ENCODE data around the gene USH2A.
"Not testable (repeated sequence)": the region's sequence is repeated elsewhere in the genome, so short reads cannot be mapped to it uniquely, and the experiment has no call there.

The USH2A gene

DNA sequence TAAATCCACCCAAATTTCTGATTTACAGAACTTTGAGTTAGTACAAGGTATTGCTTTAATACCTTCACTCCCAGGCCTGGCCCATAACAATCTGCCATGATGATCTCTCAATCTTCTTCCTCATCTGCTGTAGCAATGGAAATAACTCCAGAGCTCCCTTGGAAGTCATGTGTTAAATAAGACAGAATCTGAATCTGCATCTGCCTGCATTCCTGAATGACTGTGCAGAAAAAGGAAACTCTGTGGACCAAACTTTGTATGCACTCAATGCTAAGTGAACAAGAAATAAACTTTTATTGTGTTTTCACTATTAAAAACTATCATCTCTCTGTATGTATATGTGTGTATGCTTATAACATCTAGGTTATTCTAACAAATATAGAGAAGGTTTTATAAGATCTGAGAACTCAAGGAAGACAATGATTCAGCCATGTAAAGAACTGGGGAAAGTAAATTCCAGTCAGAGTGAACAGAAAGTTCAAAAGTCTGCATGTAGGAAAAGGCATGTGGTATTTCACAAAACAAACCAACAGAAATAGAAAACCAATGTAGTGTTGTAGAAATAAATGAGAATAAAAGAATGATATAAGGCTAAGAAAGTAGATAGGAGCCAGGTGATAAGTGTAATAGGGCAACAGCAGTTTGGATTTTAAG, 390.2 kb downstream of the USH2A start:
- no peak for DNase-seq

DNA sequence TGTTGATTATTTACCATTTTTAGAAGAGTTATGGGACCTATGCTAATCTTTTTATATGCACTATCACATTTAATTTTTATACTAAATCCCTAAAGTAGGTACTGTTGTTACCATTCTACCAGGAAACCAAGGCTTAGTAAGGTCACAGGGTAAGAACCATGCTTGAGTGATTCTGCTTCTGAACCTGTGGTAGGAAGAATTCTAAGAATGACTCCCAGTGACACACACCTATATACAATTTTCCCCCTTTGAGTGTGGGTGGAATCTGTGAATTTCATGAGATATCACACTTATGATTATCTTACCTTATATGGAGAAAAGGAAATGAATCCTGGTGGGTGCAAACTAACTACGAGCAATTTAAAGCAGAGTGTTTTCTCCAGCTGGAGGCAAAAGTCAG, 391.0 kb downstream of the USH2A start:
- no peak for DNase-seq

DNA sequence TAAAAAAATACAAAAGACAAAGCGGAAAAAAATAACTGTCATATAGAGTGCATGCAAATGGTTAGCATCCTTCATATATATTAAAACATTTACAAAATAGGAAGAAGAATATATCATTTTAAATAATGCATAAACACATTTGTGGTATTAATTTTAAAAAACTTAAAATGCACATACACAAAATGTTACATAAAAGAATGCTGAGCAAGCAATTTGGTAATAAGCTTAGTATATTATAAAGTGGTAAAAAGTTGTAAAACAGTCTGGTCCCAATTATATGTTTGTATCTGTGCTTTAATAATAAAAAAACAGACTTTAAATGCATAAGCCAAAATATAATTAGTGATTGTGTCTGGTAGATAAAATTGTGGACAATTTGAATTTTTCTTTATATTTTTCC, 394.6 kb downstream of the USH2A start:
- DNase-seq = no peak

GRCh38 chr1:216024546-216024945, 398.7 kb downstream of the USH2A start:
- no peak for DNase-seq

GRCh38 chr1:216020743-216021345, 402.4 kb downstream of the USH2A start:
- DNase-seq = no peak

- DNase-seq = no peak
Measured at GRCh38 chr1:216015116-216015515, 408.1 kb downstream of the USH2A start.

DNA sequence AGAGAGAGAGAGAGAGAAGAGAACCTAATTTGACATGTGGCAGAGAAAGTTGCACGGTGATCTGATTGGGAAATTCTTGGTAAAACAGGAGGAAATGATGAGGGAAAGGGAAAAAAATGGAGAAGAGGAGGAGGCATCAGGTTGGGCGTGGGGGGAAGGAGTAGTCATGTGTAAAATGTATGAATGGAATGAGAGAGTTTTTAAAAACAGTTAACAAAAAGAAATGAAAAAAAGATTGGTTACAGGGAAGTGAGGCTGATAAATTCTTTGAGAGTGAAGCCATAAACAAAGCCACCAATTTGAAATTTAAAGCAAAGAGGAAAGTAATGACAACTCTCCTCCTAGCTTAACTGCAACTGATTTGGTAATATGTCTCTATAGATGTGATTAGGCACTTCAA, 409.2 kb downstream of the USH2A start:
- no peak for DNase-seq

- not testable (repeated sequence) for DNase-seq
Measured at GRCh38 chr1:216009456-216009855, 413.8 kb downstream of the USH2A start.

GRCh38 chr1:216005916-216006315, 417.3 kb downstream of the USH2A start:
- DNase-seq = no peak

GRCh38 chr1:215992620-215993019, 430.6 kb downstream of the USH2A start:
- DNase-seq = no peak

- no peak for DNase-seq
Measured at GRCh38 chr1:215987092-215987875, 436.0 kb downstream of the USH2A start.

DNA sequence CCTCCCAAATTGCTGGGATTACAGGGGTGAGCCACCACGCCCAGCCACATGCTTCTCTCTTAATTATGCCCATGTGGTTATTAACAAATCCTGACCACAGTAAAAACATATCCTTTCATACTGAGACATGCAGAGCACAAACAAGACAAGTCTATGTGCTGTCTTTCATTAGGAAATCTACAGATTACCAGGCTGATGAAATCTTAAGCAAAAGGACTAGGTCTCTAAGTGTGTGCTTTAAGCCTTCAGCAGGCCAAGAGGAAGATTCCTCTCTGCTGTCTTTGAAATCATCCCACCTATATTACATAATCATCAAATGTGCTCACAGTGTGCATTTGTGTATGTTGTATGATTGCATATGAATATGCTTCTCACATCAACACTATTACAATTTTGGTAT, 436.8 kb downstream of the USH2A start:
- no peak for DNase-seq

DNA sequence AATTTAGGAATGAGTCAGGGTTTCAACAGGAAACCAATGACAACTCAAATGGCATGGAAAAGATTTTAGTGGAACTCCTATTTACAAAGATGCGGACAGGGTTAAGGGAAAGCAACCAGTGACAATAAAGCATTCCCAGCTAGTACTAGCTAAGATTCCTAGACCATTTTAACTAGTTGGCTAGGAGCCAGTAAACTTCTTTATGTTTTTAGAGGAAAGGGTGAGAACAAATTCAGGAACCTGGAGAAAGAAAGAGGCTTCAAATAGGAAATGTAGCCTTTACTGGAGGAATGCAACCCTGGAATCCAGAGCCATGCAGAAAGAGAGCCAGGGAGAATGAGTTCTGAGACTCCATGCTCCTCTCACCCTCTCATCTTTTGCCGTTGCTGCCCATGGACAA, 439.6 kb downstream of the USH2A start:
- no peak for DNase-seq

DNA sequence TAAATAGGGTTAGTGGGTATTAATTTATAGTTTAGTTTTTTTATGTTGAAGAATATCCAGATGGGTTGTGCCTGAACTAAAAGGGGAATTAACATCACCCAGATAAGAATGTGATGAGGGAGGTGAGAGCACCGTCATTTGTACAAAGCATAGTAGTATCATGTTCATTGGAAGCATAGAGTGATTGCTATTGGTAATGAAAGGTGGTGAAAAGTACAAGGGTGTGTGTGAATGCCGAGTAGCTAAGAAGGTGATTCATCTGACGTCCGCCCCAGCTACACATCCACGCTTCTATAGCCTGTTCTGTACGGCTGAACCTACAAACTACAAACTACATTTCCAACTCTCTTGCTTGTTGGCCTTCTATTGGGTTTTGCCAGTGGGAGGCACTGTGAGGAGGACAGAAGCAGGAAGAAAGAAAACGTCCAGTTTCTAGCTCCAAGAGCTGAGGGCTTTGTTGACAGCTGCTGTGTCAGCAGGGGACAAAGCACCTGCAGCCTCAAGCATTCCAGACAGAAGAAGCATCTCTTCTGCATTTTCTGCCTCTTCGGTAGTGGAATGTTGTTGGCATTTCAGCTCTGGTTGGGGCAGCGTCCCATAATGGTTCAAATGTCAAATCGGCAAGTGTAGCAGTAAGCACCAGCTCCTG, 451.3 kb downstream of the USH2A start:
- DNase-seq = peak; percentile 2

DNA sequence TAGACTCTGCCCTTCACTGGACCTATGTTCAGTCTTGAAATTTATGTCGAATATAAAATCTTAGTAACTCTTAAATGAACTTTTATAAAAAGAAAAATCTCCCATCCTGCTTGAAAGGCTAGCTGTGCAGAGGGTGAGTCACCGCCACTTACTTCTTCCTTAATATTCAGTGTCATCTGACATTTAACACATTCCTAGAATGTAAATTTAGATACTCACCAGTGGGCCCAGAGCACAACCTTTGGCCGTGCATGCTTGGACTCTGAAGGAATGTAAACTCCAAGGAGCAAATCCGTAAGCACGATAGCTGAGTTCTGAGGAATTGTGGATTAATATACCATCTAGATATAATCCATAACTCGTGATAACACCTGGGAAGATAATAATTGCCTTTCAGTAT, 452.8 kb downstream of the USH2A start:
- no peak for DNase-seq

GRCh38 chr1:215963621-215964020, 459.6 kb downstream of the USH2A start:
- no peak for DNase-seq

GRCh38 chr1:215963040-215963439, 460.2 kb downstream of the USH2A start:
- no peak for DNase-seq

- DNase-seq = no peak
Measured at GRCh38 chr1:215958841-215959240, 464.4 kb downstream of the USH2A start.

- DNase-seq = no peak
Measured at GRCh38 chr1:215957663-215958062, 465.6 kb downstream of the USH2A start.

GRCh38 chr1:215932558-215932957, 490.7 kb downstream of the USH2A start:
- DNase-seq = no peak

- DNase-seq = no peak
Measured at GRCh38 chr1:215926670-215927069, 496.6 kb downstream of the USH2A start.

- DNase-seq = no peak
Measured at GRCh38 chr1:215923129-215923824, 500.0 kb downstream of the USH2A start.

DNA sequence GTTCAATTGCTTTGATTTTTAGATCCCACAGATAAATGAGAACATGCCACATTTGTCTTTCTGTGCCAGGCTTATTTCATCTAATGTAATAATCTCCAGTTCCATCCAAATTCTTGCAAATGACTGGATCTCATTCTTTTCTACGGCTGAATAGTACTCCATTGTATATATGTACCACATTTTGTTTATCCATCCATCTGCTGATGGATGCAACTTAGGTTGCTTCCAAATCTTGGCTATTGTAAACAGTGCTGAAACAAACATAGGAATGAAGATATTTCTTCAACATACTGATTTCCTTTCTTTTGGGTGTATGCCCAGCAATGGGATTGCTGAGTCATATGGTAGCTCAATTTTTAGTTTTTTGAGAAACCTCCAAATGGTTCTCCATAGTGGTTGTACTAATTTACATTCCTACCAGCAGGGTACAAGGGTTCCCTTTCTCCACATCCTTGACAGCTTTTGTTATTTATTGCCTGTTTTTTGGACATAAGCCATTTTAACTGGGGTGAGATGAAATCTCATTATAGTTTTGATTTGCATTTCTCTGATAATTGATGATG, 511.8 kb downstream of the USH2A start:
- DNase-seq = no peak

Data from NCI-H146 (cell line).